ENCODE results near the gene MPC1. TPM values are rescaled to one million over a fixed set of nuclear protein-coding genes. Genes with fewer than 3 reads are reported as not detected.

Gene MPC1
- total RNA-seq, 1 experiment from 2014 or later = 109 TPM

DNA sequence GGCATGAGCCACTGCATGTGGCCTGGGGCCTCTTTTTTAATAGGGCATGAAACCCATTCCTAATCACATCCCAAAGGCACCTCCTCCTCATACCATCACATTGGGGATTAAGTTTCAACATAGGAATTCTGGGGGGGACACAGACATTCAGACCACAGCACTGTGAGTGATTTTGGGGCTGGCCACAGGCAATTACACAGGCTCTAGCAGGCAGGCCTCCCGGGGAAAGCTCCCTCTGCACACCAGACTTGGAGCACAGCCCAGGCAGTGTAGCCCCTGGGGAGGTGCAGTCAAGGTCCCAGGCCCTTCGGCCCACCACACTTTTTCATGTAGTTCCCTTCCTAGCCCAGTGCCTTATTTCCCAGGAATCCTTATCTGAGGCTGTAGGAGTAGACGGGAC is 45.9 kb downstream of the MPC1 start:
- no peak overlapping the region for H3K4me3 ChIP-seq (ENCODE audit: low read length)
- DNase-seq = no peak
- H3K9me2 ChIP-seq (replicated peaks; ENCODE audit: insufficient read depth, low read length) = no peaks in the 10 kb centered on the region
- H3K27ac ChIP-seq (ENCODE audit: low read length) = no peak overlapping the region
- H3K27me3 ChIP-seq (ENCODE audit: low read length) = no peaks in the 10 kb centered on the region
- H3K79me2 ChIP-seq (ENCODE audit: low read length) = peaks cover 100% of the 10 kb centered on the region
- peaks cover 18% of the 10 kb centered on the region; the same call in 1 of the 2 replicates for H3K36me3 ChIP-seq (ENCODE audit: insufficient read depth, low read length)
- peaks cover 19% of the 10 kb centered on the region; the same call in 1 of the 2 replicates for H4K20me1 ChIP-seq (ENCODE audit: insufficient read depth, low read depth, low read length)
- H3K9ac ChIP-seq (ENCODE audit: low read length) = no peak overlapping the region
- H3K4me2 ChIP-seq (ENCODE audit: low read depth, low read length, poor library complexity, severe bottlenecking) = no peak overlapping the region
- H3K9me3 ChIP-seq (ENCODE audit: low read length) = no peaks in the 10 kb centered on the region
- H3K4me1 ChIP-seq (ENCODE audit: low read length) = peaks cover 34% of the 10 kb centered on the region
- H2AFZ ChIP-seq (ENCODE audit: low read length) = no peak overlapping the region

DNA sequence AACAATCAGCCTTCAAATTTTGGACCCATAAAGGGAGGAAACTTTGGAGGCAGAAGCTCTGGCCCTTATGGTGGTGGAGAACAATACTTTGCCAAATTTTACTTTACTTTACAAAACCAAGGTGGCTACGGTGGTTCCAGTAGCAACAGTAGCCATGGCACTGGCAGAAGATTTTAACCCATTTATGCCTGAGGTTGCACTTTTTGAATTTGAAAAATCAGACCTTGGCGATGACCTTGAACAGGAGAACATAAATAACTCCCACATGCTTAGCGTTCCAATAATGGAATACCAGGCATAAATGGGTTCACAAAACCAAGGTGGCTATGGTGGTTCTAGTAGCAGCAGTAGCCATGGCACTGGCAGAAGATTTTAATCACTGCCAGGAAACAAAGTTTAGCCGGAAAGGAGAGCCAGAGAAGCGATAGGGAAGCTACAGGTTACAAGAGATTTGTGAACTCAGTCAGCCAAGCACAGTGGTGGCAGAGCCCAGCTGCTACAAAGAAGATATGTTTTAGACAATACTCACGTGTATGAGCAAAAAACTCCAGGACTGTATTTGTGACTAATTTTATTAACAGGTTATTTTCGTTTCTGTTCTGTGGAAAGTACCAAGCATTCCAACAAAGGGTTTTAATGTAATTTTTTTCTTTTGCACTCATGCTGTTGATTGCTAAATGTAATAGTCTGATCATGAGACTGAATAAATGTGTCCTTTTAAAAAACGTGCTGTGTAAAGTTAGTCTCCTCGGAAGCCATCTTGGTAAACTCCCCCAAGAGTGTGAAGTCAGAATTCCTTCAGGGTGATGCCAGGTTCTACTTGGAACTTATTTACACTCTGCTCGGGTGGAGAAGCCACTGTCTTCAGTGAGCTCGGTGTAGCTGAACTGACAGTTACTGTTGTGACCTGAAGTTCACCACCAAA is 47.1 kb downstream of the MPC1 start:
- H4K20me1 ChIP-seq (ENCODE audit: insufficient read depth, low read depth, low read length) = peaks cover 18% of the 10 kb centered on the region; the same call in 1 of the 2 replicates
- H3K36me3 ChIP-seq (ENCODE audit: insufficient read depth, low read length) = peaks cover 16% of the 10 kb centered on the region; the same call in 1 of the 2 replicates
- H3K4me2 ChIP-seq (ENCODE audit: low read depth, low read length, poor library complexity, severe bottlenecking) = no peak overlapping the region
- H3K9me2 ChIP-seq (replicated peaks; ENCODE audit: insufficient read depth, low read length) = no peaks in the 10 kb centered on the region
- no peak overlapping the region for H2AFZ ChIP-seq (ENCODE audit: low read length)
- H3K27ac ChIP-seq (ENCODE audit: low read length) = no peak overlapping the region
- peaks cover 100% of the 10 kb centered on the region for H3K79me2 ChIP-seq (ENCODE audit: low read length)
- no peak for DNase-seq
- no peaks in the 10 kb centered on the region for H3K9me3 ChIP-seq (ENCODE audit: low read length)
- H3K4me3 ChIP-seq (ENCODE audit: low read length) = no peak overlapping the region
- peaks cover 37% of the 10 kb centered on the region for H3K4me1 ChIP-seq (ENCODE audit: low read length)
- H3K27me3 ChIP-seq (ENCODE audit: low read length) = no peaks in the 10 kb centered on the region
- H3K9ac ChIP-seq (ENCODE audit: low read length) = no peak overlapping the region

DNA sequence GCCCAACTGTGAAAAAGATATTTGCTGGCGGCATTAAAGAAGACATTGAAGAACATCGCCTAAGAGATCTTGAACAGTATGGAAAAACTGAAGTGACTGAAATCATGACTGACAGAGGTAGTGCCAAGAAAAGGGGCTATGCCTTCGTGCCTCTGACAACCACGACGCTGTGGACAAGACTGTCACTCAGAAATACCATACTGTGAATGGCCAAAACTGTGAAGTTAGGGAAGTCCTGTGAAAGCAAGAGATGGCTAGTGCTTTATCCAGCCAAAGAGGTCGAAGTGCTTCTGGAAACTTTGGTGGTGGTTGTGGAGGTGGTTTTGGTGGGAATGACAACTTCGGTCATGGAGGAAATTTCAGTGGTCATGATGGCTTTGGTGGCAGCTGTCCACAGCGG is 47.9 kb downstream of the MPC1 start:
- no peak overlapping the region for H3K9ac ChIP-seq (ENCODE audit: low read length)
- peaks cover 31% of the 10 kb centered on the region for H3K4me1 ChIP-seq (ENCODE audit: low read length)
- H3K4me2 ChIP-seq (ENCODE audit: low read depth, low read length, poor library complexity, severe bottlenecking) = no peak overlapping the region
- H3K9me3 ChIP-seq (ENCODE audit: low read length) = no peaks in the 10 kb centered on the region
- H3K27me3 ChIP-seq (ENCODE audit: low read length) = no peaks in the 10 kb centered on the region
- H3K79me2 ChIP-seq (ENCODE audit: low read length) = peaks cover 100% of the 10 kb centered on the region
- peaks cover 14% of the 10 kb centered on the region; the same call in 1 of the 2 replicates for H4K20me1 ChIP-seq (ENCODE audit: insufficient read depth, low read depth, low read length)
- H2AFZ ChIP-seq (ENCODE audit: low read length) = no peak overlapping the region
- no peak overlapping the region for H3K27ac ChIP-seq (ENCODE audit: low read length)
- H3K36me3 ChIP-seq (ENCODE audit: insufficient read depth, low read length) = peaks cover 14% of the 10 kb centered on the region; the same call in 1 of the 2 replicates
- no peaks in the 10 kb centered on the region for H3K9me2 ChIP-seq (replicated peaks; ENCODE audit: insufficient read depth, low read length)
- no peak for DNase-seq
- no peak overlapping the region for H3K4me3 ChIP-seq (ENCODE audit: low read length)

DNA sequence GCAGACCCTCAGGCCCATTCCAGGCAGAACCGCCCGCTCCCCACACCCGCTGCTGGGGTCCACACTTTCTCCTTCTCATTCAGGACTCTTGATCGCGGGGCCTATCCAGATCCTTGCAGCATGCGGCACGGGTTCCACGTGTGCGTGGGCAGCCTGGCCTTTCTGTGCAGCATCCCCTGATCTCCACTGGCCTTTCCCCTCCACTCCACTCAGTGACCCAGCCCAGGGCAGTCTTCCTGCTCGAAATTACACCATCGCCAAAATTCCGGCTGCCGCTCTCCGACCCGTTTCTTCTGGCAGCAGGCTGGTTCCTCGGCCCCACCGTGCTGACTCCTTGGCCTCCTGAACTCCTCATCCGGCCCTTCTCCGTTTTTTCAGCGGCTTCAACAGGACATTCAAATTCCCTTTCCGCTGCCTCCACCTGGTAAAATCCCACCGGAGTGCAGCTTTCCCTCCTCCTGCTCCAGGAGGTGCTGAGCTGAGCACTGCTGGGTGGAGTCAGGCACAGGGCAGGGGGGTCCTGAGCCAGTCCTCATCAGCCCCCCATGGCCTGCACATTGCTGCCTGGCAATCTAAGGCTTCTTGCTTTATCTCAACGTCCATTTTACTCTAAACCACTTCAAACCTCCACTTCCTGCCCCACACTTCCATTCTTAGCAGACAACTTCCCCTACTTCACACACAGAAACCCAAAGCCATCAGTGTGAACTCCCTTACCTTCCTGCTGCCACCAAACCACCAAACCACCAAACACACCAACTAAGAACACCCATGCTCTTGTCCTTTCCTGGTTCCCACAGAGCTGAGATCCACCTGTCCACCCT is 49.4 kb downstream of the MPC1 start:
- no peak overlapping the region for H2AFZ ChIP-seq (ENCODE audit: low read length)
- peaks cover 13% of the 10 kb centered on the region; the same call in 1 of the 2 replicates for H4K20me1 ChIP-seq (ENCODE audit: insufficient read depth, low read depth, low read length)
- H3K79me2 ChIP-seq (ENCODE audit: low read length) = peaks cover 100% of the 10 kb centered on the region
- H3K27me3 ChIP-seq (ENCODE audit: low read length) = no peaks in the 10 kb centered on the region
- H3K9me2 ChIP-seq (replicated peaks; ENCODE audit: insufficient read depth, low read length) = no peaks in the 10 kb centered on the region
- no peak overlapping the region for H3K4me3 ChIP-seq (ENCODE audit: low read length)
- H3K4me2 ChIP-seq (ENCODE audit: low read depth, low read length, poor library complexity, severe bottlenecking) = no peak overlapping the region
- H3K9me3 ChIP-seq (ENCODE audit: low read length) = no peaks in the 10 kb centered on the region
- no peak for DNase-seq
- peaks cover 29% of the 10 kb centered on the region for H3K4me1 ChIP-seq (ENCODE audit: low read length)
- no peak overlapping the region for H3K27ac ChIP-seq (ENCODE audit: low read length)
- no peak overlapping the region for H3K9ac ChIP-seq (ENCODE audit: low read length)
- peaks cover 20% of the 10 kb centered on the region; the same call in 1 of the 2 replicates for H3K36me3 ChIP-seq (ENCODE audit: insufficient read depth, low read length)

DNA sequence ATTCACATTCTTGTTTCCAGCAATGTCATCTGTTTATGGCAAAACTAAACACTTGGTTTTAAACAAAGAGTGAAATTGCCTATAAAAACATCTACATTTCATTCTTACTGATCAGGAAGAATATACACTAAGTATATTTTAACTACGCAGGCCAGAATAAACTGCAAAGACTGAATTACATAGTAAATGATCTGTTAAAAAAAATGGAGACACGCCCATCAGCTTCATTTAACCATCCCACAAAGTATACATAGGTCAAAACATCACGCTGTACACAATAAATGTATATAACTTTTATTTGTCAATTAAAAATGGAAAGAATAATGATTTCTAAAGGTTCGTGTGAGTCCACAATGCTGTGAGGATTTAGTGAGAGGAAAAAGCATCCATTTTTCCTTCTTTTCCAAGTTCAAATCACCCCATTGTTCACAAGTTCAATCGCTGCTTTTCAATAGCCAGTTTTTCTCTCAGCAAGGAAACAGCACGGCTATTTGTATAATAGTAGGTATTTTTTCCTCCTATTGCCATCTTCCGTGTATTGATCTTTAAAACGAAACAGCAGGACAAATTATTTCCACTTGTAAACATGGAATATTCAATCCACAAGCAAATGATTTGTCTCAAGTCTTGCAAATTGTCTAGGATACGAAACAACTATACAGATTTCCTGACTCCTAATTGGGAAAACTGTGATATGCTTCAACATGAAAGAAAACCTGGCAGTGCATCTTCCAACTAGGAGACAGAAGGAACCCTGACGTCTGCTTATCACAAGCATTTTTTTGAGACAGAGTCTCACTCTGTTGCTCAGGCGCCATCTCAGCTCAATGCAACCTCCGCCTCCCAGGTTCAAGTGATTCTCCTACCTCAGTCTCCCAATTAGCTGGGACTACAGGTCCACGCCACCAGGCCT is 51.0 kb downstream of the MPC1 start:
- H3K9me2 ChIP-seq (replicated peaks; ENCODE audit: insufficient read depth, low read length) = no peaks in the 10 kb centered on the region
- H3K9ac ChIP-seq (ENCODE audit: low read length) = no peak overlapping the region
- H3K4me3 ChIP-seq (ENCODE audit: low read length) = no peak overlapping the region
- H3K27me3 ChIP-seq (ENCODE audit: low read length) = no peaks in the 10 kb centered on the region
- H3K9me3 ChIP-seq (ENCODE audit: low read length) = no peaks in the 10 kb centered on the region
- no peak overlapping the region for H2AFZ ChIP-seq (ENCODE audit: low read length)
- peaks cover 96% of the 10 kb centered on the region for H3K79me2 ChIP-seq (ENCODE audit: low read length)
- peaks cover 29% of the 10 kb centered on the region for H3K4me1 ChIP-seq (ENCODE audit: low read length)
- peaks cover 14% of the 10 kb centered on the region; the same call in 1 of the 2 replicates for H4K20me1 ChIP-seq (ENCODE audit: insufficient read depth, low read depth, low read length)
- H3K36me3 ChIP-seq (ENCODE audit: insufficient read depth, low read length) = peaks cover 22% of the 10 kb centered on the region; the same call in 1 of the 2 replicates
- H3K27ac ChIP-seq (ENCODE audit: low read length) = no peak overlapping the region
- H3K4me2 ChIP-seq (ENCODE audit: low read depth, low read length, poor library complexity, severe bottlenecking) = peak overlapping the region; percentile 33
- DNase-seq = no peak

DNA sequence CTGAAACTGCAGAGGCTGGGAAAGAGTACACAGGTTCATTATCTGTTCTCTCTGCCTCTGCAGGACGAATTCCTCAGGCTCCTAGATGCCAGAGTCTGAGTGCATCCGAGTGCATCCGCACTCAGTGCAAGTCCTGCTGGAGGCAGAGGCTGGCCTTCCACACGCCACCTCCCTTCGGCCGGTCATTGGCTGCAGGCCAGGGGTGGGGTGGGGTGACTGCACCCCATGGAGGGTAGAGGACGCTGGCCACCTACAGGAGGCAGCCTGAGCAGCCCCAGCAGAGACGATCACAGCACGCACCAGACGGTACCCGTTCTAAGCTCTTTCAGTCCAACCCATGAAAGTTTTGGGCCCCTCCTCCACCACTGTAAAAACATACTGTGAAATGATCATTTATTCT is 52.1 kb downstream of the MPC1 start:
- Histone ChIP-seq H3K27ac (ENCODE audit: low read length) (no peak overlapping the region), H3K9me3 (ENCODE audit: low read length) (no peaks in the 10 kb centered on the region), H3K9me2 (replicated peaks; ENCODE audit: insufficient read depth, low read length) (no peaks in the 10 kb centered on the region), H3K4me1 (ENCODE audit: low read length) (peaks cover 32% of the 10 kb centered on the region), H3K27me3 (ENCODE audit: low read length) (no peaks in the 10 kb centered on the region), H3K4me2 (ENCODE audit: low read depth, low read length, poor library complexity, severe bottlenecking) (no peak overlapping the region), H4K20me1 (ENCODE audit: insufficient read depth, low read depth, low read length) (peaks cover 11% of the 10 kb centered on the region; the same call in 1 of the 2 replicates), H2AFZ (ENCODE audit: low read length) (no peak overlapping the region), H3K4me3 (ENCODE audit: low read length) (no peak overlapping the region), H3K79me2 (ENCODE audit: low read length) (peaks cover 92% of the 10 kb centered on the region), H3K36me3 (ENCODE audit: insufficient read depth, low read length) (peaks cover 24% of the 10 kb centered on the region; the same call in 1 of the 2 replicates), H3K9ac (ENCODE audit: low read length) (no peak overlapping the region)
- DNase-seq = no peak

- H3K79me2 ChIP-seq (ENCODE audit: low read length) = peaks cover 49% of the 10 kb centered on the region
- no peak for DNase-seq
- H3K9me2 ChIP-seq (replicated peaks; ENCODE audit: insufficient read depth, low read length) = no peaks in the 10 kb centered on the region
- H3K4me1 ChIP-seq (ENCODE audit: low read length) = 0 out of 2 replicates have a peak, but pooled peaks cover 3% of the 10 kb centered on the region
- H3K4me2 ChIP-seq (ENCODE audit: low read depth, low read length, poor library complexity, severe bottlenecking) = no peak overlapping the region
- no peak overlapping the region for H2AFZ ChIP-seq (ENCODE audit: low read length)
- no peaks in the 10 kb centered on the region for H3K27me3 ChIP-seq (ENCODE audit: low read length)
- peaks cover 45% of the 10 kb centered on the region for H3K36me3 ChIP-seq (ENCODE audit: insufficient read depth, low read length)
- no peak overlapping the region for H3K4me3 ChIP-seq (ENCODE audit: low read length)
- no peak overlapping the region for H3K9ac ChIP-seq (ENCODE audit: low read length)
- H3K27ac ChIP-seq (ENCODE audit: low read length) = no peak overlapping the region
- 0 out of 2 replicates have a peak, but pooled peaks cover 5% of the 10 kb centered on the region for H4K20me1 ChIP-seq (ENCODE audit: insufficient read depth, low read depth, low read length)
- no peaks in the 10 kb centered on the region for H3K9me3 ChIP-seq (ENCODE audit: low read length)
Measured at GRCh38 chr6:166325383-166326042, 57.2 kb downstream of the MPC1 start.
